H1 (cell line): ENCODE data around the gene CUX1. TPM values are rescaled to one million over a fixed set of nuclear protein-coding genes. Genes with fewer than 3 reads are reported as not detected.

Source experiments
- CTCF ChIA-PET: fragments of 300-600 bp; sonication (Branson Sonifier 250); formaldehyde crosslinking; loops from one replicate; lab custom pipeline; 2021; ENCODE audit not compliant: partially characterized antibody; lab: Charles Lee
- POLR2A ChIA-PET: fragments of 300-600 bp; sonication (Branson Sonifier 250); formaldehyde crosslinking; loops from one replicate; lab custom pipeline; 2021; ENCODE audit warnings: inconsistent platforms; ENCODE audit not compliant: partially characterized antibody; lab: Charles Lee
- DNase-seq, 2 experiments: peaks; one replicate each; pipeline versions ENCODE4 v3.0.0 to v3.0.0-alpha.2; 2010 to 2022; ENCODE audit warnings: low spot score in 2 of 2, low read depth in 1 of 2, mixed read lengths in 1 of 2
- FAIRE-seq: peaks from 2 replicates; lab custom pipeline; 2011; peaks lifted over from hg19 to GRCh38; lab: Jason Lieb, UNC
- H2AFZ ChIP-seq: 2 replicates; pipeline ENCODE4 v1.8.1; 2012; ENCODE audit warnings: low read length, inconsistent platforms
- H2AK5ac ChIP-seq: 2 replicates; pipeline ENCODE4 v1.6.1; 2013; ENCODE audit warnings: low read depth, low read length
- H2BK120ac ChIP-seq: replicated peaks from 2 replicates; pipeline ENCODE3; 2013; ENCODE audit warnings: low read depth, low read length, inconsistent platforms
- H2BK12ac ChIP-seq: 2 replicates; pipeline ENCODE4 v1.6.1; 2013; ENCODE audit warnings: low read depth, low read length
- H2BK15ac ChIP-seq: 2 replicates; pipeline ENCODE4 v1.6.1; 2013; ENCODE audit warnings: low read length
- H2BK20ac ChIP-seq: 2 replicates; pipeline ENCODE4 v1.6.1; 2013; ENCODE audit warnings: low read length
- H2BK5ac ChIP-seq: 2 replicates; pipeline ENCODE4 v1.6.1; 2013; ENCODE audit warnings: low read depth, low read length
- H3K14ac ChIP-seq: 2 replicates; pipeline ENCODE4 v1.6.1; 2013; ENCODE audit warnings: inconsistent platforms; ENCODE audit not compliant: insufficient read length
- H3K18ac ChIP-seq: 2 replicates; pipeline ENCODE4 v1.6.1; 2013; ENCODE audit warnings: low read length; ENCODE audit errors: extremely low read depth
- H3K23ac ChIP-seq: 2 replicates; pipeline ENCODE4 v1.6.1; 2013; ENCODE audit warnings: inconsistent platforms; ENCODE audit not compliant: insufficient read length
- H3K23me2 ChIP-seq: 2 replicates; pipeline ENCODE4 v1.6.1; 2013; ENCODE audit warnings: low read depth, low read length
- H3K27ac ChIP-seq: 2 replicates; pipeline ENCODE4 v1.6.1; 2011; ENCODE audit warnings: low read depth, low read length, inconsistent platforms
- H3K27me3 ChIP-seq, 4 experiments: replicated peaks in 1 of 4; 1 replicate in 1 of 4; 2 replicates in 3 of 4; pipeline versions ENCODE4 v1.6.1 to v1.8.1; 2011 to 2013; ENCODE audit warnings: low read length in 3 of 4, mild to moderate bottlenecking in 3 of 4, inconsistent platforms in 2 of 4, mixed read lengths in 2 of 4, moderate library complexity in 1 of 4; ENCODE audit not compliant: control insufficient read depth in 3 of 4, insufficient read depth in 3 of 4; ENCODE audit errors: extremely low read depth in 1 of 4
- H3K36me3 ChIP-seq, 4 experiments: 2 replicates each; pipeline versions ENCODE4 v1.6.1 to v1.8.1; 2011 to 2013; ENCODE audit warnings: mild to moderate bottlenecking in 4 of 4, low read length in 3 of 4, moderate library complexity in 2 of 4, control low read depth in 1 of 4, inconsistent platforms in 1 of 4; ENCODE audit not compliant: insufficient read depth in 4 of 4, control insufficient read depth in 2 of 4
- H3K4ac ChIP-seq: replicated peaks from 2 replicates; pipeline ENCODE3; 2013; ENCODE audit warnings: low read length, low read depth, mixed read lengths, inconsistent platforms; ENCODE audit not compliant: insufficient read length
- H3K4me1 ChIP-seq, 4 experiments: replicated peaks in 1 of 4; 1 replicate in 1 of 4; 2 replicates in 3 of 4; pipeline versions ENCODE4 v1.6.1 to v1.8.1; 2011 to 2013; ENCODE audit warnings: low read length in 3 of 4, inconsistent platforms in 2 of 4, mixed read lengths in 1 of 4; ENCODE audit not compliant: insufficient read depth in 4 of 4, control insufficient read depth in 3 of 4
- H3K4me2 ChIP-seq, 2 experiments: 2 replicates each; pipeline versions ENCODE4 v1.6.1 to v1.8.1; 2011 to 2013; ENCODE audit warnings: low read depth in 2 of 2, low read length in 2 of 2, control low read depth in 1 of 2, inconsistent platforms in 1 of 2, mild to moderate bottlenecking in 1 of 2; ENCODE audit not compliant: insufficient read depth in 1 of 2
- H3K4me3 ChIP-seq, 4 experiments: fragments of 200-600, 300-600 bp in 1 of 4; sonication (generic), shearing (Covaris generic), sonication (Bioruptor Twin) in 1 of 4; 2 replicates each; pipeline versions ENCODE4 v1.5.1 to v1.8.1; 2011 to 2016; ENCODE audit warnings: low read length in 4 of 4, low read depth in 3 of 4, control low read depth in 2 of 4, inconsistent platforms in 2 of 4, mild to moderate bottlenecking in 2 of 4, mixed read lengths in 1 of 4, moderate library complexity in 1 of 4; ENCODE audit not compliant: insufficient read depth in 2 of 4; ENCODE audit errors: extremely low read depth in 1 of 4
- H3K56ac ChIP-seq: replicated peaks from 2 replicates; pipeline ENCODE3; 2013; ENCODE audit warnings: low read depth, mild to moderate bottlenecking, mixed read lengths, low read length, inconsistent platforms; ENCODE audit not compliant: insufficient read length
- H3K79me1 ChIP-seq: 2 replicates; pipeline ENCODE4 v1.6.1; 2013; ENCODE audit warnings: low read depth, low read length, control low read depth
- H3K79me2 ChIP-seq, 2 experiments: 2 replicates each; pipeline versions ENCODE4 v1.6.1 to v1.8.1; 2012 to 2013; ENCODE audit warnings: low read length in 2 of 2, mild to moderate bottlenecking in 2 of 2, inconsistent platforms in 1 of 2; ENCODE audit not compliant: insufficient read depth in 2 of 2, control insufficient read depth in 1 of 2
- H3K9ac ChIP-seq, 4 experiments: replicated peaks in 1 of 4; 1 replicate in 1 of 4; 2 replicates in 3 of 4; pipeline versions ENCODE4 v1.6.1 to v1.8.1; 2011 to 2013; ENCODE audit warnings: low read depth in 3 of 4, low read length in 3 of 4, control low read depth in 2 of 4, mild to moderate bottlenecking in 2 of 4, moderate library complexity in 2 of 4, inconsistent platforms in 1 of 4; ENCODE audit errors: extremely low read depth in 1 of 4
- H3K9me3 ChIP-seq, 2 experiments: 2 replicates each; pipeline versions ENCODE4 v1.6.1 to v1.8.1; 2012 to 2013; ENCODE audit warnings: mild to moderate bottlenecking in 2 of 2, moderate library complexity in 2 of 2, control low read depth in 1 of 2, inconsistent platforms in 1 of 2, low read depth in 1 of 2, low read length in 1 of 2, mixed read lengths in 1 of 2; ENCODE audit not compliant: insufficient read depth in 2 of 2
- H4K20me1 ChIP-seq, 2 experiments: replicated peaks in 1 of 2; 2 replicates each; pipeline versions ENCODE3 to v1.8.1; 2011 to 2013; ENCODE audit warnings: inconsistent platforms in 2 of 2, low read length in 2 of 2, mild to moderate bottlenecking in 1 of 2; ENCODE audit not compliant: insufficient read depth in 2 of 2, control insufficient read depth in 1 of 2
- H4K5ac ChIP-seq: 2 replicates; pipeline ENCODE4 v1.6.1; 2013; ENCODE audit warnings: low read length, low read depth, mixed read lengths, inconsistent platforms; ENCODE audit not compliant: insufficient read length
- H4K8ac ChIP-seq: 2 replicates; pipeline ENCODE4 v1.8.0; 2013; ENCODE audit warnings: mild to moderate bottlenecking, moderate library complexity, low read length, inconsistent platforms; ENCODE audit not compliant: insufficient read depth; ENCODE audit errors: extremely low read depth
- H4K91ac ChIP-seq: replicated peaks from 2 replicates; pipeline ENCODE3; 2013; ENCODE audit warnings: low read length, mixed read lengths, inconsistent platforms; ENCODE audit not compliant: insufficient read length
- GTF2F1 ChIP-seq: IDR thresholded peaks from 2 replicates; pipeline ENCODE4 v1.6.1; 2012; ENCODE audit warnings: low read depth, low read length, improper control_type of control experiment, borderline replicate concordance
- MAX ChIP-seq: IDR thresholded peaks from 2 replicates; pipeline ENCODE4 v1.6.1; 2012; ENCODE audit warnings: inconsistent platforms
- TBP ChIP-seq: IDR thresholded peaks from 2 replicates; pipeline ENCODE4 v1.6.1; 2011; ENCODE audit warnings: low read depth, low read length, improper control_type of control experiment
- WGBS, 2 experiments: shearing (Covaris generic) in 1 of 2; methylation state at CpG; one replicate each; pipeline versions ENCODE4 v1.1.6 to v1.1.7; 2013 to 2015; ENCODE audit warnings: low lambda C conversion rate in 2 of 2, mixed read lengths in 2 of 2, inconsistent platforms in 1 of 2, low coverage in 1 of 2, missing lambda C conversion rate in 1 of 2; ENCODE audit not compliant: insufficient replicate concordance in 2 of 2, insufficient coverage in 1 of 2, insufficient read length in 1 of 2; ENCODE audit errors: extremely low coverage in 1 of 2, missing lambda C conversion rate in 1 of 2; 5-methylcytosine and 5-hydroxymethylcytosine counted together
- polyA plus RNA-seq, 7 experiments: library from polyadenylated mRNA; depleted of rRNA in 3 of 7; stranded (reverse) in 5 of 7; unstranded in 2 of 7; fragments of >200 nt in 5 of 7; fragments of 200-250 nt in 2 of 7; gene quantifications; 1 replicate in 5 of 7; 2 replicates in 1 of 7; 4 replicates in 1 of 7; pipeline versions ENCODE4 v1.2.1 to v1.2.3, GENCODE V29; 2011 to 2013; ENCODE audit warnings: missing spikeins in 2 of 7, mixed read lengths in 2 of 7
- total RNA-seq: library from RNA; stranded (reverse); fragmentation: NEBNext Ultra II Directional; extraction: Animal tissue kit (Norgen Biotek cat#: 25700); gene quantifications from 2 replicates; pipeline ENCODE4 v1.2.1, GENCODE V29; 2021

The CUX1 gene
- total and polyA plus RNA-seq, 2 of the 8 experiments (the other 6 are each of a cell fraction or from before 2014, with no cell fraction given), result 21.6 to 65.9 TPM

- no peak for FAIRE-seq
- H2AK5ac ChIP-seq, result no peak overlapping the region
- TF ChIP-seq MAX (no peak), GTF2F1 (no peak), TBP (no peak)
Measured at GRCh38 chr7:102140952-102141370, 323.5 kb downstream of the CUX1 start.

More at GRCh38 chr7:102140952-102141370, 323.5 kb downstream of the CUX1 start:
- H3K9me3 ChIP-seq, result no peaks in the 10 kb centered on the region
- CTCF ChIA-PET, result interaction anchor here (0.7 kb wide), 1 partner anchor 52 kb away, joined by 3 read pairs; no protein-coding TSS in a partner anchor
- POLR2A ChIA-PET, result interaction anchor here (1.5 kb wide), 1 partner anchor 9 kb away, joined by 3 read pairs; no protein-coding TSS in a partner anchor
- H3K9ac ChIP-seq, result no peak overlapping the region
- no peaks in the 10 kb centered on the region for H3K79me2 ChIP-seq
- no peak overlapping the region for H3K27ac ChIP-seq
- no peak overlapping the region for H2BK120ac ChIP-seq
- H4K20me1 ChIP-seq, result peaks cover 0 to under 1% of the 10 kb centered on the region in 2 experiments
- H3K23me2 ChIP-seq, result no peaks in the 10 kb centered on the region
- H3K27me3 ChIP-seq, result no peaks in the 10 kb centered on the region; a peak in 1 of 7 replicates
- H3K4me1 ChIP-seq, result no peaks in the 10 kb centered on the region
- H3K14ac ChIP-seq, result no peak overlapping the region
- no peak overlapping the region for H3K4me2 ChIP-seq
- H2BK20ac ChIP-seq, result no peak overlapping the region
- no peak overlapping the region for H3K23ac ChIP-seq
- no peak overlapping the region for H3K18ac ChIP-seq
- no peaks in the 10 kb centered on the region for H3K36me3 ChIP-seq
- WGBS, 2 experiments, result 94% methylated on average over 14 of the region's 14 CpGs; no CpG with 5 or more reads in 1 of the 2 experiments
- H3K79me1 ChIP-seq, result no peaks in the 10 kb centered on the region; the same call in 1 of the 2 replicates
- H3K4me3 ChIP-seq, result no peak overlapping the region
- H4K5ac ChIP-seq, result no peak overlapping the region
- H2AFZ ChIP-seq, result no peak overlapping the region
- H4K8ac ChIP-seq, result no peak overlapping the region
- no peak overlapping the region for H2BK12ac ChIP-seq
- no peak overlapping the region for H3K4ac ChIP-seq
- H2BK15ac ChIP-seq, result no peak overlapping the region
- no peak overlapping the region for H4K91ac ChIP-seq
- no peak overlapping the region for H3K56ac ChIP-seq
- no peak overlapping the region for H2BK5ac ChIP-seq
- DNase-seq, result no peak
